Measurements from ENCODE around the gene PRPF39. TPM values are rescaled to one million over a fixed set of nuclear protein-coding genes. Genes with fewer than 3 reads are reported as not detected.

The PRPF39 gene
- total RNA-seq, 1 donor from 2014 or later = 44.5 TPM

DNA sequence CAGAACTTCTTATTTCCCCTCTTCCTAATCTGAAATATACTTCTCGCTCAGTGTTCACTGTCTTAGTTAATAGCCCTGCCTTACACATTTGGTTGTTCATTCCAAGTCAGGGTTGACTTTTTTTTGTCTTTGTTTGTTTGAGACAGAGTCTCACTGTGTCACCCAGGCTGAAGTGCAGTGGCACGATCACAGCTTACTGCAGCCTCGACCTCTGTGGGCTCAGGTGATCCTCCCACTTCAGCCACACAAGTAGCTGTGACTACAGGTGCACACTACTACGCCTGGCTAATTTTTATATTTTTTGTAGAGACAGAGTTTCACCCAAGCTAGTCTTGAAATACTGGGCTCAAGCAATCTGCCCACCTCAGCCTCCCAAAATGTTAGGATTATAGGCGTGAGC lies 42.3 kb upstream of the PRPF39 start:
- no peaks in the 10 kb centered on the region for H3K4me1 Mint-ChIP-seq (ENCODE audit: unreplicated experiment)
- no peaks in the 10 kb centered on the region for H3K27me3 Mint-ChIP-seq (ENCODE audit: unreplicated experiment)
- no peak overlapping the region for H3K4me3 Mint-ChIP-seq (ENCODE audit: unreplicated experiment)
- TF ChIP-seq, protein P1, sequence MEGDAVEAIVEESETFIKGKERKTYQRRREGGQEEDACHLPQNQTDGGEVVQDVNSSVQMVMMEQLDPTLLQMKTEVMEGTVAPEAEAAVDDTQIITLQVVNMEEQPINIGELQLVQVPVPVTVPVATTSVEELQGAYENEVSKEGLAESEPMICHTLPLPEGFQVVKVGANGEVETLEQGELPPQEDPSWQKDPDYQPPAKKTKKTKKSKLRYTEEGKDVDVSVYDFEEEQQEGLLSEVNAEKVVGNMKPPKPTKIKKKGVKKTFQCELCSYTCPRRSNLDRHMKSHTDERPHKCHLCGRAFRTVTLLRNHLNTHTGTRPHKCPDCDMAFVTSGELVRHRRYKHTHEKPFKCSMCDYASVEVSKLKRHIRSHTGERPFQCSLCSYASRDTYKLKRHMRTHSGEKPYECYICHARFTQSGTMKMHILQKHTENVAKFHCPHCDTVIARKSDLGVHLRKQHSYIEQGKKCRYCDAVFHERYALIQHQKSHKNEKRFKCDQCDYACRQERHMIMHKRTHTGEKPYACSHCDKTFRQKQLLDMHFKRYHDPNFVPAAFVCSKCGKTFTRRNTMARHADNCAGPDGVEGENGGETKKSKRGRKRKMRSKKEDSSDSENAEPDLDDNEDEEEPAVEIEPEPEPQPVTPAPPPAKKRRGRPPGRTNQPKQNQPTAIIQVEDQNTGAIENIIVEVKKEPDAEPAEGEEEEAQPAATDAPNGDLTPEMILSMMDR (IDR thresholded peaks at IDR 0.05) = no peak
- H3K9me3 Mint-ChIP-seq (ENCODE audit: unreplicated experiment) = no peaks in the 10 kb centered on the region
- H3K27ac Mint-ChIP-seq (ENCODE audit: unreplicated experiment) = no peak overlapping the region
- H3K36me3 Mint-ChIP-seq (ENCODE audit: unreplicated experiment) = peaks cover 35% of the 10 kb centered on the region
- peak; percentile 27 for DNase-seq (ENCODE audit: extremely low spot score, unreplicated experiment)

DNA sequence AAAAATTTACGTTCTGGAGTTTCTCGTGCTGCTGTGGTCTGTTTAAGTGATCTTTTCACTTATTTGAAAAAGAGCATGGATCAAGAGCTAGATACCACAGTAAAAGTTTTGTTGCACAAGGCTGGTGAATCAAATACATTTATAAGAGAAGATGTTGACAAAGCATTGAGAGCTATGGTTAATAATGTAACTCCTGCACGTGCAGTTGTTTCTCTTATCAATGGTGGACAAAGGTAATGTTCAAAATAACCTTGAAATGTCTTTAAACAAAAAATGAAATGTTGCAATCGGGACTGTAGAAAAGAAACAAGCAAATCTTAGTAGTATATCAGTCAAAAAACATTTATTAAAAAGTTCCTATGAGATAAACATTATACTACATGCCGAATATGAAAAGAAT lies 39.3 kb upstream of the PRPF39 start:
- Mint-ChIP-seq H3K4me1 (ENCODE audit: unreplicated experiment) (no peaks in the 10 kb centered on the region), H3K4me3 (ENCODE audit: unreplicated experiment) (no peak overlapping the region), H3K36me3 (ENCODE audit: unreplicated experiment) (peaks cover 33% of the 10 kb centered on the region), H3K27me3 (ENCODE audit: unreplicated experiment) (no peaks in the 10 kb centered on the region), H3K27ac (ENCODE audit: unreplicated experiment) (no peak overlapping the region), H3K9me3 (ENCODE audit: unreplicated experiment) (no peaks in the 10 kb centered on the region)
- no peak for DNase-seq (ENCODE audit: extremely low spot score, unreplicated experiment)
- TF ChIP-seq, protein P1 (IDR thresholded peaks at IDR 0.05) = no peak

DNA sequence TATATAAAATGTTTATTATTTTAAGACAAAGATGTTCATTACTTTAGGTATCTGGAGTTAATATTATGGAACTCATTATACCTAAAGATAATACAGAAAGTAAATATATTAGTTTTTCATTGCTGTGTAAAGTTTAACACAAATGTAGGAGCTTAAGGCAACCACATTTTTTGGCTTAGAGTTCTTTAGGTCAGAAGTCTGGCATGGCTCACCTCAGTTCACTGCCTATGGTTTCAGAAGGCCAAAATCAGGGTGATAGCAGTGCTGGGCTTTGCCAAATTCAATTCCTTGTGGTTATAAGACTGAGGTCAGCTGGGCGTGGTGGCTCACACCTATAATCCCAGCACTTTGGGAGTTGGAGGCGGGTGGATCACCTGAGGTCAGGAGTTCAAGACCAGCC lies 35.5 kb upstream of the PRPF39 start:
- Mint-ChIP-seq H3K4me3 (ENCODE audit: unreplicated experiment) (no peak overlapping the region), H3K4me1 (ENCODE audit: unreplicated experiment) (no peaks in the 10 kb centered on the region), H3K27me3 (ENCODE audit: unreplicated experiment) (no peaks in the 10 kb centered on the region), H3K27ac (ENCODE audit: unreplicated experiment) (no peak overlapping the region), H3K36me3 (ENCODE audit: unreplicated experiment) (peaks cover 28% of the 10 kb centered on the region), H3K9me3 (ENCODE audit: unreplicated experiment) (no peaks in the 10 kb centered on the region)
- DNase-seq (ENCODE audit: extremely low spot score, unreplicated experiment) = no peak
- TF ChIP-seq, protein P1 (IDR thresholded peaks at IDR 0.05) = no peak

DNA sequence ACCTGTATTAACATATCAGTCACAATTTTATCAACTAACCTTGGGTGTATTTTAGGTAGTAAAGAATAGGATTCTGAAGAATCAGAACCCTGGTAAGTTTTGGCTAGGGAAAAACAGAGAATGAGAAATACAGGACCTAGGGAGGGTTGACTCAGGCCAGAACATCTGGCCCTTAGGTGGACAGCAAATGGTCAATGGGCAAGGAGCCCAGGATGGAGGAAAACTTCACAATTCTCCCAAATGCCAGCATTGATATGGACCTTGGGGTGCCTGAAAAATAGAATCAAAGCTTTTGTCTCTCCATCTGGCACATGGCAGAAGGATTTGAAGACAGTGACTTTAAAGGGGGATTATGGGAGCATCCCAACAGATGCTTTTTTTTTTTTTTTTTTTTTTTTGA lies 32.7 kb upstream of the PRPF39 start:
- TF ChIP-seq, protein P1 (IDR thresholded peaks at IDR 0.05) = no peak
- no peaks in the 10 kb centered on the region for H3K4me1 Mint-ChIP-seq (ENCODE audit: unreplicated experiment)
- H3K27ac Mint-ChIP-seq (ENCODE audit: unreplicated experiment) = no peak overlapping the region
- no peak for DNase-seq (ENCODE audit: extremely low spot score, unreplicated experiment)
- no peak overlapping the region for H3K4me3 Mint-ChIP-seq (ENCODE audit: unreplicated experiment)
- peaks cover 35% of the 10 kb centered on the region for H3K36me3 Mint-ChIP-seq (ENCODE audit: unreplicated experiment)
- peaks cover 9% of the 10 kb centered on the region for H3K9me3 Mint-ChIP-seq (ENCODE audit: unreplicated experiment)
- H3K27me3 Mint-ChIP-seq (ENCODE audit: unreplicated experiment) = no peaks in the 10 kb centered on the region

DNA sequence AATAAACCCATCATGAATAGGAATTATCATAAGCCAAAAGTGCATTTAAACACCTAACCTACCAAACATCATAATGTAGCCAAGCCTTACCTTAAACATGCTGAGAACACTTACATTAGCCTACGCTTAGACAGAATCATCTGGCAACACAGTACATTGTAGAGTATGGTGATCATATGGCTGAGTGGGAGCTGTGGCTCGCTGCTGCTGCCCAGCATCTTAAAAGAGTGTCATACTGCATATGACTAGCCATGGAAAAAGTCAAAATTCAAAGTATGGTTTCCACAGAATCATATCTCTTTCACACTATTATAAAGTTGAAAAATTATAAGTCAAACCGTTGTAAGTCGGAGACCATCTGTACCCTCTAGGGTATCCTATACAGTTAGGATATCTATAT lies 32.0 kb upstream of the PRPF39 start:
- Mint-ChIP-seq H3K4me3 (ENCODE audit: unreplicated experiment) (no peak overlapping the region), H3K9me3 (ENCODE audit: unreplicated experiment) (peaks cover 14% of the 10 kb centered on the region), H3K4me1 (ENCODE audit: unreplicated experiment) (no peaks in the 10 kb centered on the region), H3K27ac (ENCODE audit: unreplicated experiment) (no peak overlapping the region), H3K27me3 (ENCODE audit: unreplicated experiment) (no peaks in the 10 kb centered on the region), H3K36me3 (ENCODE audit: unreplicated experiment) (peaks cover 34% of the 10 kb centered on the region)
- DNase-seq (ENCODE audit: extremely low spot score, unreplicated experiment) = no peak
- TF ChIP-seq, protein P1 (IDR thresholded peaks at IDR 0.05) = no peak

All from osteocyte (in vitro differentiated cells).